Endothelial cell of umbilical vein (primary cell): ENCODE measurements around the gene GBX2. TPM values are rescaled to one million over a fixed set of nuclear protein-coding genes. Genes with fewer than 3 reads are reported as not detected.

Experiments used
- BruUV-seq: library from RNA; stranded (reverse); fragments of 400-500 nt; replicated peaks from 2 replicates; lab custom pipeline; 2021; lab: Mats Ljungman, UMichigan
- CTCF ChIA-PET: fragments of 300-600, 350-600 bp; sonication (Branson Sonifier 250); formaldehyde crosslinking; loops from one replicate; lab custom pipeline; 2021; ENCODE audit warnings: antibody characterized with exemption, inconsistent platforms; lab: Charles Lee
- POLR2A ChIA-PET: fragments of 300-600, 350-600 bp; sonication (Branson Sonifier 250); formaldehyde crosslinking; loops from one replicate; lab custom pipeline; 2021; ENCODE audit warnings: antibody characterized with exemption, inconsistent platforms; lab: Charles Lee
- DNase-seq: peaks from one replicate; pipeline ENCODE4 v3.0.0-alpha.2; 2011; ENCODE audit warnings: low read depth, low spot score
- FAIRE-seq: peaks from 2 replicates; lab custom pipeline; 2011; peaks lifted over from hg19 to GRCh38; lab: Jason Lieb, UNC
- H2AFZ ChIP-seq: 2 replicates; pipeline ENCODE4 v1.6.0; 2012; ENCODE audit warnings: low read depth, low read length, control low read depth, inconsistent platforms
- H3K27ac ChIP-seq: 2 replicates; pipeline ENCODE4 v1.5.1; 2011; ENCODE audit warnings: low read depth, mild to moderate bottlenecking, control low read depth, low read length, moderate library complexity; ENCODE audit not compliant: insufficient read depth
- H3K27me3 ChIP-seq, 2 experiments: 2 replicates each; pipeline versions ENCODE4 v1.6.0 to v1.6.1; 2011; ENCODE audit warnings: low read length in 2 of 2, mixed read lengths in 1 of 2; ENCODE audit not compliant: control insufficient read depth in 2 of 2, insufficient read depth in 2 of 2
- H3K36me3 ChIP-seq, 2 experiments: 2 replicates in 1 of 2; 3 replicates in 1 of 2; pipeline ENCODE4 v1.5.1; 2011; ENCODE audit warnings: low read length in 2 of 2, mild to moderate bottlenecking in 1 of 2, moderate library complexity in 1 of 2; ENCODE audit not compliant: control insufficient read depth in 2 of 2, insufficient read depth in 2 of 2; ENCODE audit errors: extremely low read depth in 1 of 2
- H3K4me1 ChIP-seq: 3 replicates; pipeline ENCODE4 v1.5.1; 2011; ENCODE audit warnings: mild to moderate bottlenecking, low read length; ENCODE audit not compliant: control insufficient read depth, insufficient read depth; ENCODE audit errors: extremely low read depth
- H3K4me2 ChIP-seq: 2 replicates; pipeline ENCODE4 v1.6.1; 2011; ENCODE audit warnings: low read length, control low read depth, mixed read lengths; ENCODE audit not compliant: insufficient read depth
- H3K4me3 ChIP-seq, 3 experiments: fragments of 200-600 bp in 1 of 3; sonication (generic), shearing (Covaris generic) in 1 of 3; replicated peaks in 1 of 3; 2 replicates each; pipeline ENCODE4 v1.5.1; 2011 to 2016; ENCODE audit warnings: control low read depth in 3 of 3, low read length in 3 of 3, mild to moderate bottlenecking in 2 of 3, inconsistent platforms in 1 of 3, low read depth in 1 of 3, moderate library complexity in 1 of 3; ENCODE audit not compliant: insufficient read depth in 1 of 3
- H3K79me2 ChIP-seq: 2 replicates; pipeline ENCODE4 v1.6.0; 2012; ENCODE audit warnings: low read length, inconsistent platforms; ENCODE audit not compliant: control insufficient read depth, insufficient read depth
- H3K9ac ChIP-seq: replicated peaks from 2 replicates; pipeline ENCODE3; 2011; ENCODE audit warnings: low read length, control low read depth; ENCODE audit not compliant: insufficient read depth; ENCODE audit errors: extremely low read depth
- H3K9me1 ChIP-seq: replicated peaks from 3 replicates; pipeline ENCODE4 v1.6.0; 2011; ENCODE audit warnings: mild to moderate bottlenecking, low read length; ENCODE audit not compliant: control insufficient read depth, insufficient read depth; ENCODE audit errors: extremely low read depth
- H3K9me3 ChIP-seq: replicated peaks from 2 replicates; pipeline ENCODE4 v1.5.1; 2012; ENCODE audit warnings: low read length, inconsistent platforms; ENCODE audit not compliant: control insufficient read depth, insufficient read depth
- H4K20me1 ChIP-seq: replicated peaks from 2 replicates; pipeline ENCODE3; 2011; ENCODE audit warnings: mild to moderate bottlenecking, low read length; ENCODE audit not compliant: control insufficient read depth, insufficient read depth; ENCODE audit errors: extremely low read depth
- CTCF ChIP-seq, 2 donors: IDR thresholded peaks; 1 replicate in 1 of 2; 2 replicates in 1 of 2; pipeline ENCODE4 v1.5.1; 2011; ENCODE audit warnings: low read length in 2 of 2, mild to moderate bottlenecking in 2 of 2, moderate library complexity in 2 of 2, control low read depth in 1 of 2, inconsistent platforms in 1 of 2, low read depth in 1 of 2; ENCODE audit not compliant: insufficient read depth in 1 of 2; ENCODE audit errors: extremely low read depth in 1 of 2
- EZH2 ChIP-seq: IDR thresholded peaks from 2 replicates; pipeline ENCODE4 v1.6.1; 2012; ENCODE audit warnings: borderline replicate concordance, low read depth, mild to moderate bottlenecking, moderate library complexity, low read length, inconsistent platforms; ENCODE audit not compliant: severe bottlenecking
- FOS ChIP-seq: IDR thresholded peaks from 2 replicates; pipeline ENCODE4 v1.6.1; 2011; ENCODE audit warnings: mild to moderate bottlenecking, low read length, moderate library complexity, borderline replicate concordance; ENCODE audit not compliant: insufficient read depth
- GATA2 ChIP-seq: IDR thresholded peaks from 2 replicates; pipeline ENCODE4 v1.7.0; 2011; ENCODE audit warnings: low read depth, mild to moderate bottlenecking, moderate library complexity, mixed read lengths, low read length; ENCODE audit not compliant: insufficient read length, insufficient read depth
- JUN ChIP-seq: IDR thresholded peaks from 2 replicates; pipeline ENCODE4 v1.6.1; 2011; ENCODE audit warnings: borderline replicate concordance, low read depth; ENCODE audit not compliant: insufficient read length, insufficient read depth
- MAX ChIP-seq: IDR thresholded peaks from 2 replicates; pipeline ENCODE4 v1.6.1; 2011; ENCODE audit not compliant: insufficient read depth, insufficient read length
- MYC ChIP-seq: IDR thresholded peaks from one replicate; pipeline ENCODE4 v1.6.1; 2011; ENCODE audit warnings: mild to moderate bottlenecking, low read depth, low read length
- POLR2A ChIP-seq: IDR thresholded peaks from 2 replicates; pipeline ENCODE4 v1.6.1; 2012; ENCODE audit warnings: low read depth, mild to moderate bottlenecking, control low read depth, low read length
- POLR2AphosphoS5 ChIP-seq: IDR thresholded peaks from 2 replicates; pipeline ENCODE4 v1.6.1; 2012; ENCODE audit warnings: low read depth, mild to moderate bottlenecking, control low read depth, low read length, moderate library complexity; ENCODE audit not compliant: insufficient read depth
- dilution Hi-C: fragments of 300-500 bp; cut with MboI; formaldehyde crosslinking; loops from one replicate; pipeline ENCODE4 v1.15.0; 2019; ENCODE audit warnings: low sequenced_read_pairs; ENCODE audit not compliant: extremely low pct_ligation_motif_present
- intact Hi-C: fragments of 100-400 bp; cut with micrococcal nuclease; formaldehyde crosslinking; loops from one replicate; pipeline ENCODE4 v1.10.0; 2022
- polyA plus RNA-seq, 4 experiments: library from polyadenylated mRNA; depleted of rRNA in 3 of 4; stranded (reverse) in 3 of 4; unstranded in 1 of 4; fragments of >200 nt; gene quantifications; 2 replicates each; pipeline versions ENCODE4 v1.2.1 to v1.2.3, GENCODE V29; 2011 to 2012; ENCODE audit warnings: missing spikeins in 1 of 4
- total RNA-seq: library from RNA; stranded (reverse); gene quantifications from 2 replicates; pipeline ENCODE4 v1.2.3, GENCODE V29; 2021

GBX2 gene
- total and polyA plus RNA-seq, 2 donors (not counting 3 experiments of a cell fraction or from before 2014, with no cell fraction given), result 3.0 to 3.6 TPM

GRCh38 chr2:236119003-236119402, 49.2 kb downstream of the GBX2 start:
- no peak for TF ChIP-seq GATA2
- no peak for TF ChIP-seq JUN
- no peak for TF ChIP-seq POLR2A
- TF ChIP-seq POLR2AphosphoS5, result no peak
- TF ChIP-seq EZH2, result no peak
- no peak for TF ChIP-seq CTCF (IDR thresholded peaks at IDR 0.05; ENCODE audit: extremely low read depth in 1 of 2, insufficient read depth in 1 of 2, low read depth in 1 of 2, low read length in 2 of 2)
- TF ChIP-seq MAX, result no peak
- no peak for TF ChIP-seq FOS
- no peak for TF ChIP-seq MYC
- no peaks in the 10 kb centered on the region for H3K4me1 ChIP-seq
- H2AFZ ChIP-seq, result no peak overlapping the region
- no peak overlapping the region for H3K9ac ChIP-seq
- ChIA-PET CTCF (interaction anchor here (0.8 kb wide), 1 partner anchor 340 kb away, joined by 3 read pairs; no protein-coding TSS in a partner anchor), POLR2A (no interaction called here)
- dilution Hi-C loops (no loop called here), intact Hi-C loops (no loop called here)
- BruUV-seq, result no TSS peak
- H3K79me2 ChIP-seq, result no peaks in the 10 kb centered on the region
- H3K9me1 ChIP-seq, result no peaks in the 10 kb centered on the region
- no peak overlapping the region for H3K4me3 ChIP-seq
- DNase-seq, result no peak
- FAIRE-seq, result no peak
- H3K4me2 ChIP-seq, result no peak overlapping the region
- H3K27me3 ChIP-seq, result no peaks in the 10 kb centered on the region
- no peaks in the 10 kb centered on the region for H3K36me3 ChIP-seq
- H4K20me1 ChIP-seq, result no peaks in the 10 kb centered on the region
- no peak overlapping the region for H3K27ac ChIP-seq
- no peaks in the 10 kb centered on the region for H3K9me3 ChIP-seq
